HG02759 (cell line): Measurements from ENCODE around the gene TP53BP1.
"Not testable (repeated sequence)": the region's sequence is repeated elsewhere in the genome, so short reads cannot be mapped to it uniquely, and the experiment has no call there.

Experiments
- ATAC-seq: cut with Tn5 transposase; IDR thresholded peaks from one replicate; pipeline ENCODE4 v1.9.1; 2021; ENCODE audit warnings: mild to moderate bottlenecking, moderate library complexity; ENCODE audit not compliant: unreplicated experiment

Gene TP53BP1

GRCh38 chr15:43492673-43493601 lies at the start of gene TP53BP1:
TSS of gene TP53BP1 (minus strand) at chr15:43493156. CDS start at chr15:43493043, 113 bp downstream.
- peak; percentile 99 for ATAC-seq

GRCh38 chr15:43541785-43542184 lies 48.8 kb upstream of the TP53BP1 start:
- ATAC-seq, result no peak

DNA sequence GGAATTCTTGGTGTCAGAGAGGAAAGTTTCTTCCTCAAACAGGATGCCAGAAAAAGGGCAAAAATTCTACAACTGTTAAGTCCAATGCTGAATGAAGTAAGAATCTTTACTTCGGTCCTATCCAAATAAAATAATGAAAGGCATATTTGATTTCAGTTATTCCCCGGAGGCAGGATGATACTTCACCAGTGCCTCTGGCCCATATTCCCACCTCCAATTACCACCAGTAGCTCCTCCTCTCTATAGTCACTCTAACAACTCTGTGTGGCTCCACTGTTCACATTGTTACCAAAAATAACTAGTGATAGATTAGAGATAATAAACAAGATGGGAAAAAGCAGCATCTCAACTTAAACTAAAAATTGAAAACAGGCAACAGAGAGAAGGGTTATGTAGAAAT lies 45.1 kb upstream of the TP53BP1 start:
- ATAC-seq, result no peak

DNA sequence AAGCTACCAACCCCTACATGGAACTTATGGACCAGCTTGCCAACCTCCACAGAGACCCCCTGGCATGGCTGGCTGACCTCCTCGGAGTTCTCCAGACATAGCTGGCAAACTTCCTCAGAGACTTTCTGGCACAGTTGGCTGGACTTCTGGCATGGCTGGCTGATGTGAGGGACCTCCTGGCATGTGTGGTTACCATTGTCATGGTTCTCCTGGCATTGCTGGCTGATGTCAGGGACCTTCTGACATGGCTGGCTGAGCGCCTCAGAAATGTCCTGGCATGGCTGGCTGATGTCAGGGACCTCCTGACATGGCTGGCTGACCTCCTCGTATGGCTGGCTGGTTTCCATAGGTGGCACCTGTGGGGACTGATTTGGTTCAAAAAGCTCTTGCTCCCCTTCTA lies 41.9 kb upstream of the TP53BP1 start:
- no peak for ATAC-seq

DNA sequence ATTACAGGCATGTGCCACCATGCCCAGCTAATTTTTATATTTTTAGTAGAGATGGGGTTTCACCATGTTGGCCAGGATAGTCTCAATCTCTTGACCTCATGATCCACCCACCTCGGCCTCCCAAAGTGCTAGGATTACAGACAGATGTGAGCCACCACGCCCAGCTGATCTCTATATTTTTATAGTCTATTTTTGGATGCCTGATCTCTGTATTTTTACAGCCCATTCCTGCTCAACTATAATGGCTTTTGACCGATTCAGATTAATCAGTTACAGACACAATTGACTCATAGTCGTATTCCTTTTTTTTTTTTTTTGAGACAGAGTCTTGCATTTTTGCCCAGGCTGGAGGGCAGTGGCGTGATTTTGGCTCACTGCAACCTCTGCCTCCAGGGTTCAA lies 39.9 kb upstream of the TP53BP1 start:
- ATAC-seq, result not testable (repeated sequence)

DNA sequence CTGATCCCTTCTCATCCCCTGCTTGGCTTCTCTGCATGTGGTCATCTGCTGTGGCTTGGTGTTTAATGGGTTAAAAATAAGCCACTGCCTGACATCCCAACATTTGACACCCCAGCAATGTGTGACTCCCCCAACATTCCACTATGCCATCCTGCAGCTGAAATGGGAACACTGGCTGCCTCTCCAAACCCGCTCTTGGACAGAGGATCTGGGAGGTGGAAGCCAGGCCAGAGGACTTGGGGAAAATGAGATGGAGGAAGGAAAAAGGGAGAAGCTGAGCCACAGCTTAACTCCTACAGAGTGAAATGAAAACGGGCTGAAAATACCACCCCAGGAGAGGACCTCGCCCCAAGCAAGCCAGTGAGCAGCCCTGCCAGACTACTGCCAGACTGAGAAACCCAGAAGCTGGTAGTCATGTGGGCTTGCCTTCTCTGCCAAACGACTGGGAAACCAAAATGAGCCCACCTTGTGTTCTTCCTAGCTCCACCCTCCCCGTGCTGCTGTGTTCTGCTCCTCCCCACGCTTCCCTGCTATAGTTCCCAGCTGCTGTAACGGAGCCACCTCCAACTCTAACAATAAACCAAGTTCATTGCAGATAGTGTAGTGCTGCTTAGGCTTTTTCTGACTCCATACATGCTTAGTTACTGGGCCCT lies 38.2 kb upstream of the TP53BP1 start:
- no peak for ATAC-seq

DNA sequence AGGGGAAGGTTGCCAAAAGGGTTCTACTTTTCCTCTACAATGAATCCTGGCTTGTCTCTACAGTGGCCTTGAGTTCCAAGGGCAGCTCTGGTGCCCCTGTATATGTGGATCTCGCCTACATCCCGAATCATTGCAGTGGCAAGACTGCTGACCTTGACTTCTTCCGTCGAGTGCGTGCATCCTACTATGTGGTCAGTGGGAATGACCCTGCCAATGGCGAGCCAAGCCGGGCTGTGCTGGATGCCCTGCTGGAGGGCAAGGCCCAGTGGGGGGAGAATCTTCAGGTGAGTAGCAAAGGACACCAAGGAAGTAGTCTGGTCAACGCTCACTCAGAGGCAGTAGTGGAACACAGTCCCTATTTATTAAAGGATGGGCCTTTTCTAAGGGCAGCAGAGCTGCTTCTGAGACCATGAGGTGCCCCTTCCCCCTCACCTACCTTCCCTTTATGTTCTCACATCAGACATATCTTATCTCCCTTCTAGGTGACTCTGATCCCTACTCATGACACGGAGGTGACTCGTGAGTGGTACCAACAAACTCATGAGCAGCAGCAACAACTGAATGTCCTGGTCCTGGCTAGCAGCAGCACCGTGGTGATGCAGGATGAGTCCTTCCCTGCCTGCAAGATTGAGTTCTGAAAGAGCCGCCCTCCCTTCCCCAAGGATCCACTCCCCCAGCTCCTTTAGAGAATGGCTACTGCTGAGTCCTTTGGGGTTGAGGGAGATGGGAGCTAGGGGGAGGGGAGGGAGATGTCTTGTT lies 36.8 kb upstream of the TP53BP1 start:
- no peak for ATAC-seq

DNA sequence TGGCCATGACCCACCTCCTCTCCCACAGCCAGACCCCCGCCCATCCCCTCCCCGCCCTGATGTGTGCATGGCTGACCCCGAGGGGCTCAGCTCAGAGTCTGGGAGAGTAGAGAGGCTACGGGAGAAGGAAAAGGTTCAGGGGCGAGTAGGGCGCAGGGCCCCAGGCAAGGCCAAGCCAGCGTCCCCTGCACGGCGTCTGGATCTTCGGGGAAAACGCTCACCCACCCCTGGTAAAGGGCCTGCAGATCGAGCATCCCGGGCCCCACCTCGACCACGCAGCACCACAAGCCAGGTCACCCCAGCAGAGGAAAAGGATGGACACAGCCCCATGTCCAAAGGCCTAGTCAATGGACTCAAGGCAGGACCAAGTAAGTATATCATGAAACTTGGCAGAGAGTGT lies 36.2 kb upstream of the TP53BP1 start:
- ATAC-seq, result no peak

DNA sequence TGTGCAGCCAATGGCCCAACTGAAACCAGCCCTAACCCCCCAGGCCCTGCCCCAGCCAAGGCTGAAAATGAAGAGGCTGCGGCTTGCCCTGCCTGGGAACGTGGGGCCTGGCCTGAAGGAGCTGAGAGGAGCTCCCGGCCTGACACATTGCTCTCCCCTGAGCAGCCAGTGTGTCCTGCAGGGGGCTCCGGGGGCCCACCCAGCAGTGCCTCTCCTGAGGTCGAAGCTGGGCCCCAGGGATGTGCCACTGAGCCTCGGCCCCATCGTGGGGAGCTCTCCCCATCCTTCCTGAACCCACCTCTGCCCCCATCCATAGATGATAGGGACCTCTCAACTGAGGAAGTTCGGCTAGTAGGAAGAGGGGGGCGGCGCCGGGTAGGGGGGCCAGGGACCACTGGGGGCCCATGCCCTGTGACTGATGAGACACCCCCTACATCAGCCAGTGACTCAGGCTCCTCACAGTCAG lies 35.6 kb upstream of the TP53BP1 start:
- ATAC-seq, result no peak

GRCh38 chr15:43527802-43528541 lies 35.0 kb upstream of the TP53BP1 start:
- ATAC-seq, result no peak

DNA sequence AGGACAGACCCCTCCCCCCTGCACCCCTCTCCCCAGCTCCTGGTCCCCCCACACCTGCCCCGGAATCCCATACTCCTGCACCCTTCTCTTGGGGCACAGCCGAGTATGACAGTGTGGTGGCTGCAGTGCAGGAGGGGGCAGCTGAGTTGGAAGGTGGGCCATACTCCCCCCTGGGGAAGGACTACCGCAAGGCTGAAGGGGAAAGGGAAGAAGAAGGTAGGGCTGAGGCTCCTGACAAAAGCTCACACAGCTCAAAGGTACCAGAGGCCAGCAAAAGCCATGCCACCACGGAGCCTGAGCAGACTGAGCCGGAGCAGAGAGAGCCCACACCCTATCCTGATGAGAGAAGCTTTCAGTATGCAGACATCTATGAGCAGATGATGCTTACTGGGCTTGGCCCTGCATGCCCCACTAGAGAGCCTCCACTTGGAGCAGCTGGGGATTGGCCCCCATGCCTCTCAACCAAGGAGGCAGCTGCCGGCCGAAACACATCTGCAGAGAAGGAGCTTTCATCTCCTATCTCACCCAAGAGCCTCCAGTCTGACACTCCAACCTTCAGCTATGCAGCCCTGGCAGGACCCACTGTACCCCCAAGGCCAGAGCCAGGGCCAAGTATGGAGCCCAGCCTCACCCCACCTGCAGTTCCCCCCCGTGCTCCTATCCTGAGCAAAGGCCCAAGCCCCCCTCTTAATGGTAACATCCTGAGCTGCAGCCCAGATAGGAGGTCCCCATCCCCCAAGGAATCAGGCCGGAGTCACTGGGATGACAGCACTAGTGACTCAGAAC lies 34.3 kb upstream of the TP53BP1 start:
- ATAC-seq, result no peak

GRCh38 chr15:43526261-43526930 lies 33.4 kb upstream of the TP53BP1 start:
- no peak for ATAC-seq

GRCh38 chr15:43525131-43525530 lies 32.2 kb upstream of the TP53BP1 start:
- no peak for ATAC-seq

DNA sequence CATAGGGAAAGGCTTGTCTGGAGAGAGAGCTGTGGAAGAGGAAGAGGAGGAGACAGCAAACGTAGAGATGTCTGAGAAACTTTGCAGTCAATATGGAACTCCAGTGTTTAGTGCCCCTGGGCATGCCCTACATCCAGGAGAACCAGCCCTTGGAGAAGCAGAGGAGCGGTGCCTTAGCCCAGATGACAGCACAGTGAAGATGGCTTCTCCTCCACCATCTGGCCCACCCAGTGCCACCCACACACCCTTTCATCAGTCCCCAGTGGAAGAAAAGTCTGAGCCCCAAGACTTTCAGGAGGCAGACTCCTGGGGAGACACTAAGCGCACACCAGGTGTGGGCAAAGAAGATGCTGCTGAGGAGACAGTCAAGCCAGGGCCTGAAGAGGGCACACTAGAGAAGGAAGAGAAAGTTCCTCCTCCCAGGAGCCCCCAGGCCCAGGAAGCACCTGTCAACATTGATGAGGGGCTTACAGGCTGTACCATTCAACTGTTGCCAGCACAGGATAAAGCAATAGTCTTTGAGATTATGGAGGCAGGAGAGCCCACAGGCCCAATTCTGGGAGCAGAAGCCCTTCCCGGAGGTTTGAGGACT lies 31.4 kb upstream of the TP53BP1 start:
- no peak for ATAC-seq

DNA sequence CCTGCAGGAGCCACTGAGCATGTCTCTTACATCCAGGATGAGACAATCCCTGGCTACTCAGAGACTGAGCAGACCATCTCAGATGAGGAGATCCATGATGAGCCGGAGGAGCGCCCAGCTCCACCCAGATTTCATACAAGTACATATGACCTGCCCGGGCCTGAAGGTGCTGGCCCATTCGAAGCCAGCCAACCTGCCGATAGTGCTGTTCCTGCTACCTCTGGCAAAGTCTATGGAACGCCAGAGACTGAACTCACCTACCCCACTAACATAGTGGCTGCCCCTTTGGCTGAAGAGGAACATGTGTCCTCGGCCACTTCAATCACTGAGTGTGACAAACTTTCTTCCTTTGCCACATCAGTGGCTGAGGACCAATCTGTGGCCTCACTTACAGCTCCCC lies 30.7 kb upstream of the TP53BP1 start:
- no peak for ATAC-seq

- no peak for ATAC-seq
Measured at GRCh38 chr15:43522247-43522646, 29.3 kb upstream of the TP53BP1 start.

DNA sequence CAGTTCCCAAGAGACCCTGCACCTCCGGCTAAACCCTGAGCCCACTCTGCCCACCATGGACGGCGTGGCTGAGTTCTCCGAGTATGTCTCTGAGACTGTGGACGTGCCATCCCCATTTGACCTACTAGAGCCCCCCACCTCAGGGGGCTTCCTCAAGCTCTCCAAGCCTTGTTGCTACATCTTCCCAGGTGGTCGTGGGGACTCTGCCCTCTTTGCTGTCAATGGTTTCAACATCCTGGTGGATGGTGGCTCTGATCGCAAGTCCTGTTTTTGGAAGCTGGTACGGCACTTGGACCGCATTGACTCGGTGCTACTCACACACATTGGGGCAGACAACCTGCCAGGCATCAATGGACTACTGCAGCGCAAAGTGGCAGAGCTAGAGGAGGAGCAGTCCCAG lies 28.5 kb upstream of the TP53BP1 start:
- ATAC-seq, result no peak

DNA sequence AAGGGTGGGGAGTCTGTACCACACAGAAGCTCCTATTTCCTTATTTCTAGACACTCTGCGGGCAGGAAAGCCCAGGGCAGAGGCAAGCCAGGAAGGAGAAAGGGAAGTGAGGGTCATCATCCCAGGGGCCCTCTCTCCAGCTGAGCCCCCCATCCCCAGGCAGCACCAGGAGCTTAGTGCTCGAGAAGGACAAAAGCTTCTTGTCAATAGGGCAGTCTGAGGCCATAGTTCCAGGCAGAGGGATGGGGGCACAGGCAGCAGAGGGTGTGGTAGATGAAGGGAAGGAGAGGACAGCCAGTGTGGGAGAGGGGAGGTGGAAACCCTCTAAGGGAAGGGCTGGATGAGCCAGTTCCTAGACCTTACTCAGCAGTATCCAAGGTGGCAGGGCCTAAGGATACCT lies 27.2 kb upstream of the TP53BP1 start:
- no peak for ATAC-seq

GRCh38 chr15:43519196-43519595 lies 26.2 kb upstream of the TP53BP1 start:
- ATAC-seq, result no peak
